Suprapubic skin (tissue), 3 donors: ENCODE data around the gene L3MBTL2.

Experiments
- CTCF ChIP-seq, 2 donors: fragments of 200-600 bp in 1 of 2; fragments of 450-650 bp in 1 of 2; sonication (generic) in 1 of 2; IDR thresholded peaks; one replicate each; pipeline ENCODE4 v1.5.1; 2016 to 2019; ENCODE audit warnings: antibody characterized with exemption in 2 of 2, mild to moderate bottlenecking in 1 of 2, moderate library complexity in 1 of 2
- POLR2A ChIP-seq, 2 donors: fragments of 450-650 bp; IDR thresholded peaks; one replicate each; pipeline ENCODE4 v1.6.1; 2017; ENCODE audit warnings: antibody characterized with exemption in 2 of 2, mild to moderate bottlenecking in 2 of 2, moderate library complexity in 2 of 2

- TF ChIP-seq CTCF (IDR thresholded peaks at IDR 0.05): no peak
- TF ChIP-seq POLR2A (IDR thresholded peaks at IDR 0.05): no peak
Observed at GRCh38 chr22:41248314-41248713, 43.2 kb downstream of the L3MBTL2 start.
